NCI-H146 (cell line): ENCODE results near the gene PURA.
A peak's percentile ranks its signal among the peaks of the same experiment; 100 is the strongest.
"Not testable (repeated sequence)": the region's sequence is repeated elsewhere in the genome, so short reads cannot be mapped to it uniquely, and the experiment has no call there.

ENCODE experiments used
- DNase-seq: peaks from one replicate; lab custom pipeline; 2025; lab: John Stamatoyannopoulos, UW

PURA gene

GRCh38 chr5:140135127-140135526 lies 21.2 kb downstream of the PURA start:
- DNase-seq: no peak

- DNase-seq: no peak
These were observed 22.7 kb downstream of the PURA start for GRCh38 chr5:140136624-140137023.

DNA sequence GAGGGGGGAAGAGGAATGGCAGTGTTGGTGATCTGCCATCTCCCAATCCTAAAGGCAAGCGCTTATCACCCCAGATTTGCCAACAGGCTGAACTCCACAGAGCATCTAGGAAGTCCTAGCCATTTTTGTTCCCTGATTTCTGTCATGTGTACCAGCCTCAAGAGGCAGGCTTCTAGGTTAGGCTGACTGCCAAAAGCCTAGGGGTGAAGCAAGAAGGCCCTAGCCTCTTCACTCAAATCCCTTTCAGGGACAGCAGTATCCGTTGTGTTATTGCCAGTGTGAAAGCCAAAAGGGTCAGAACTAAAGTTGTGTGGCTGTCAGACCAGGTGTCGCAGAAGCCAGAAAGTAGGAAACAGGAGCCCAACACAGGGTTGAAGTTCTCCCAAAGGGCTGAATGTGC lies 26.5 kb downstream of the PURA start:
- no peak for DNase-seq

GRCh38 chr5:140141241-140141640 lies 27.3 kb downstream of the PURA start:
- no peak for DNase-seq

DNA sequence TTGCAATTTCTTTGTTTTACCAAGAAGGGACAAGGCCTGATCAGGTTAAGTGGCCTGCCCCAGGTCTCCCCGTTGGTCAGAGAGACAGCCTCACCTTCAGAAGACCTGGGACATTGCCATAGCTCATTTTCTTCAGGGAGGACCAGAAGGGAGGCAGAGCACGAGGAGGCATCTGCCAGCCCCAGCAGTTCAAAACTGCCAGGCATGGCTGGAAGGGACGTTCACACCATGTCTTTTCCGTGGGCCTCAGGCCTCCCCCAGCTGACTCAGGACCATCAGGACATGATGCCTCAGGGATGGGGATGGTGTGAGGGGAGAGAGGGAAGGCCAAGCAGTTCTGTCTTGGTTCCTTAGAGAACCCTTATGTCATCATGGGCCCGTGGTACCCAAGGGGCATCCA lies 28.3 kb downstream of the PURA start:
- no peak for DNase-seq

DNA sequence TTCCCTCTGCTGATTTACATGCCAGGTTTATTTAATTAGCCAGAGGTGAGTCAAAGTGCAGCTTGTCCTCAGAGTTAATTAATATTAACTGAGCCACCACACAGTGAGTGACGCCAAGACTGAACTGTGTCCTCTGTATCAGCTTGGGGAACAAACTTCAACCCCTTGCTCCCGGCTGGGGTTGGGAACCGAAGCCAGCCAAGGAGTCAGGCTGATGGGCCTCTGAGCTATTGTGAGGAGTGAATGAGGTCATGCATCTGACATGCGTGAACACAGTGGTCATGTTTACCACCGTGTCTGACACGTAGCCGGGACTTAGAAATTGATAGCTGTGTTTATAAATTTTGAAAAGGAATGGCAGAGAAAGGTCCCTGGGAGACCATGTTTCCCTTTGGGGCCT lies 28.9 kb downstream of the PURA start:
- DNase-seq: no peak

DNA sequence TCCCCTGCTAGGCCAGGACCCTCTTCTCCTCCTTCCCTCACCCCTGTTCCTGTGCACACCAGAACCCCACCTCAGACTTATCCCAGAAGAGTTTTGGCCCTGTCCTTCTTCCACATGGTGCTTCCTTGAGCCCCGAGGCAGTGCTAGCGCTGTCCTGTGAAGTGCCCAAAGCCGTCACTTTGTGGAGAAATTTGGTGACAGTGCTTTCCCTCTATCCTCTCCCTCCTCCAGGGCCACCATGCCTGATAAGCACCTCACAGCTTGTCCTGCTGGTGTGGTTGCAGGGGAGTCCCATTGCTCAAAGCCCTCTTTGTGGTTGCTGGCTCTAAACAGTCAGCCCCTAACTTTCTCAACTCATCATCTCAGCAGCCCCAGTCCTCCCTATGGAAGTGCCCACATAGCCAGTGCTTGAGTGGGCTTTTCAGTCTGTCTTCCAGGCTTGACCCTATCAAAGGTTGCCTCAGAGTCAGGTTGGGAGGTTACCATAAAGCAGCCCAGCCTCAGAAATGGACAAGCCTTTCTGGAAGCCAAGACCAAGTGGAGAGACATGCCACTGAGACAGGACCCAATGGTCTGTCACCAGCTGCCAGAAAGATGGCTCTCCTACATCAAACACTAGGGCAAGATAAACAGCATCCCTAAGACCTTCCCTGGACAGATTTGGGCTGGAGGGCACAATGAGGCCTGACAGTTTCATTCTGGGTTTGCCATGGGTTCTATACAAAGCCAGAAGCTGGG lies 29.8 kb downstream of the PURA start:
- DNase-seq: no peak

DNA sequence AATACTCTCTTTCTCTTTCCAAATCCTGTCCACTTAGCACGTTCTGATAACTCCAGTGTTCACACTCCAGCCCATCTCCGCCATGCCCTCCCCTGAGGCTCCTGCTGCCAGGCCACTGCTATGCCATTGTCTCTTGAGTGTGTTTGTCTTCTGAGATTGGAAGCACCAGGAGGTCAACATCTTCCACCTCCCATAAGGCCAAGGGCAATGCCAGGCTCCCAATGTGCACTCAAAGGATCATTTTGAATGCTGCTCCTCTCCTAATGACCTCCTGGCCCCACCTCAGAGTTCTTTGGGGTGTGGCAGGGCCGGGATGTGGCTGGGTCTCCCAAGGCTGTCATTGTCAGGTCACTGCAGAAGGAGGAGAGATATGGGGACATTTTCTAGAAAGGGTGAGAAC lies 31.3 kb downstream of the PURA start:
- no peak for DNase-seq

GRCh38 chr5:140145818-140146522 lies 32.1 kb downstream of the PURA start:
- peak; percentile 12 for DNase-seq

DNA sequence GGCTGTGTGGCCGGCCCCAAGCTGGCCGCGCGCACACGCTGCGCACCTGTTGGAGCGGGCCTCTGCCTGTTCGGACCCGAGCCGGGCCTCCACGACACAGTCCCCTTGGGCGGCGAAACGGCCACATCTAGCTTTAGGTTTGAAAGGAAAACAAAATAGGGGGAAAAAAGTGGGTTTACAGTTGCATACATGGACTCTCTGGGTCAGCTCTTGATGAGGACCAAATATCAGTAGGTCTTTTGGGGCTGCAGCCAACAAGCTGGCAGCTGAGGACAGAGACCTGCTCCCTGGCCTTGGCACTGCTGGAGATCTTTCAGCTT lies 32.6 kb downstream of the PURA start:
- no peak for DNase-seq

- no peak for DNase-seq
These were observed 33.6 kb downstream of the PURA start for GRCh38 chr5:140147460-140147859.

GRCh38 chr5:140148508-140148907 lies 34.6 kb downstream of the PURA start:
- DNase-seq: peak; percentile 5

DNA sequence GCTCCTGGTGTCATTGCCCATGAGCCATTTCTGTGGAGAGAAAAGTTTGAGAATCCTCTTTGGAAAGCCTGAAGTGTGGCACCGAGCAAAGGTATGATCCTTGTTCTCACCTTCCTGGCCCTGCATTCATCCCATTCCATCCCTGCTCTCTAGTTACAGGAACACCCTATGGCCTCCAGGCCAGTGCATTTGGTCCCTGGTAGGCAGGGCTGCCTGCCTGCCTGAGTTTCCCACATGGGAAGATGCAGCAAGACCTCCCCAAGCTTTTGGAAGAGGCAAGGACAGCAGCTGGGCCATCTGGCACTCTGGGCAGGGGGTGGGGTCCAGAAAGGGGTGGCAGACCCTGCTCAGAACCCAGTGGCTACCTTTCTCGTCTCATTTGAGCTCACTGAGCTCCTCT lies 36.3 kb downstream of the PURA start:
- DNase-seq: no peak

DNA sequence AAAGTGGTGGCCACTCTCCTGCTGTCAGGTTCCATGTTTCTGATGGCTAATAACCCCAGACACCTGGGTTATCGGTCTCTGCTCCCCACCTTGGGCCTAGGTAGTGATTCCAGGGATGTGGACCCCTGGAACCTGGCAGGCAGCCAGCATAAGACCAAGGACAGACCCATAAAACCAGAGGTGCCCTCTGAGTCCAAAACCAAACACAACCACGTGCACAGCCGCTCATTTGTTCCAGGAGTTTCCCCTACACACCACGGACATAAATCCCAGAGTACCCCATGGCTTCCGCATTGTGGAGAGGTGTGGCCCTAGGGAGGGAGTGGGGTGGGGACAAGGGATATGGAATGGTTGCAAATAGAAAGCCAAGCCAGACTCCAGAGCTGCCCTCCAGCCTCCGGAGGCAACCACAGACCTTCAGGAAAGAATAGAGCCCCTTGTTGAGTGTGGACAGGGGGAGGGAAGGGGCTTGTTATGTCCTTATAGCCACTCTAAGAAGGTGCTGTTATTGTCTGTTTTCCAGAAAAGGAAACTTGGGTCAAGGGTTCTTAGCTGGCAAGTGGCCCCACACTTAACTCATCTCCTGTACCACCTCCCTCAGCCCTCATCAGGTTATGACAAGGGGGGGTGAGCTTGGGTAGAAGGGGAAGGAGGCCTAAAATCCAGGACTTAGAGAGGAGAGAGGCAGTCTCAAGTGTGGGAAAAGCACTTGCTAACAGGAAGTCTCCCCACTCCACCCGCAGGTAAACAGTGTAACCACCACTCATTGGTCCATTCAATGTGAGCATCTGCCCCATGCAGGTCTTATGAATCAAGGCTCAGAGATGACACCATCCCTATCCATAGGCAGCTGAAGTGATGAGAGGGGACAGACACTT lies 37.5 kb downstream of the PURA start:
- DNase-seq: no peak

- DNase-seq: no peak
These were observed 38.4 kb downstream of the PURA start for GRCh38 chr5:140152022-140152999.

GRCh38 chr5:140153255-140153654 lies 39.3 kb downstream of the PURA start:
- DNase-seq: no peak

GRCh38 chr5:140153905-140154304 lies 40.0 kb downstream of the PURA start:
- DNase-seq: no peak

DNA sequence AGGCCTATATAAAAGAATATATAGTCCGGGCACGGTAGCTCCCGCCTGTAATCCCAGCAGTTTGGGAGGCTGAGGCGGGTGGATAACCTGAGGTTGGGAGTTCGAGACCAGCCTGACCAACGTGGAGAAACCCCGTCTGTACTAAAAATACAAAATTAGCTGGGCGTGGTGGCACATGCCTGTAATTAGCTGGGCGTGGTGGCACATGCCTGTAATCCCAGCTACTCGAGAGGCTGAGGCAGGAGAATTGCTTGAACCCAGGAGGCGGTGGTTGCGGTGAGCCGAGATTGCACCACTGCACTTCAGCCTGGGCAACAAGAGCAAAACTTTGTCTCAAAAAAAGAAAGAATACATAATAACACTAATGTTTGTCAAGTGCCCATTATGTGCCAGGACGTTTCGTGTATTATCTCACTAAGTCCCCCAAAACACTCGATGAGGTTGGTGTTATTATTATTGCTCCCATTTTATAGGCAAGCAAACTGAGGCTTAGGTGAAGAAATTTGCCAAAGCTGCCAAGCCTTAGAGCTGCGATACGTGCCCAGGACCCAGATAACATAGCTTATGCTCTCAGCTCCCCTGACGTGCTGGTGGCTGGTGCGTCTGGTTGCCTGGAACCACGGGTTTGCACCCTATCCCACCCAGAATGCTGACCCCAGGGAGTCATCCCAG lies 40.9 kb downstream of the PURA start:
- not testable (repeated sequence) for DNase-seq

DNA sequence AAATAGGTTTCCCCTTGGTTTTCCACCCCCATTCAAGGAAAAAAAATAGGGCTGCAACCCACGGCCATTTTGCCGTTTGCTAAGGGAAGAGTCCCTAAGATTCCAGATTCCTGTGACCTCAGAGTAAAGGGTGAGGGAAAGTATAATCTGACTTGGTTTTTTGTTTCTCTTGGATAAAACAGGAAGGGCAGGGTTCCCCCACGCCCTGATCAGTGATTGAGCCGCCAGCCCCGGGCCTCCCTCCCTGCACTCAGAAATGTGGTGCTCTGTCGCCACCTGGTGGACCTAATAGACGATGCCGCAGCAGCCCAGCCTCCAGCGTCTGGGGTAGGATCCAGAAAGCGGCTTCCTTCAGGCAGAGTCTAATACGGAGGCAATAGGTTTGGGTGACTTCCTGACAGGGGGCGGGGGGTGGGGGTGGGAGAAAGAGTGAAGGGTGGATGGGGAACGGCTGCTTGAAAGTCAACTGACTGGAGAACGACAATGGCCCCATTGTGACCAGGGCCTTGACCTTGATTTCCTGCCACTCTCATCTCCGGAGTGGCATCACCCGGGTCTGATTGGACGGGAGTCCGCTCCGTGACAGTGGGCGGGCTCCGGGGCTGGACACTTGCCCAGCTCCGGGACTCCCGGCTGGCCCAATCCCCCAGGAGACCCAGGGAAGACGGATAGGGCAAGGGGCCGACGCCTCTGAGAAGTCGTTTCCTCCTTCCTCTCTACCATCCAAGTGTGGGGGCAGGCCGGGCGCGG lies 43.3 kb downstream of the PURA start:
- DNase-seq: peak; percentile 61
